GM12891 (cell line): Measurements from ENCODE around the gene GRID2IP.
A peak's percentile ranks its signal among the peaks of the same experiment; 100 is the strongest.
"Not testable (repeated sequence)": the region's sequence is repeated elsewhere in the genome, so short reads cannot be mapped to it uniquely, and the experiment has no call there.

ENCODE experiments used
- DNase-seq: peaks from one replicate; pipeline ENCODE4 v3.0.0; 2011; ENCODE audit warnings: low spot score; ENCODE audit not compliant: insufficient read length
- FAIRE-seq: peaks from 2 replicates; lab custom pipeline; 2011; peaks lifted over from hg19 to GRCh38; lab: Jason Lieb, UNC
- PAX5 ChIP-seq: IDR thresholded peaks from 2 replicates; pipeline ENCODE4 v1.6.1; 2011; ENCODE audit warnings: low read length, moderate library complexity, mild to moderate bottlenecking; ENCODE audit not compliant: insufficient read depth, severe bottlenecking
- POLR2A ChIP-seq: IDR thresholded peaks from 2 replicates; pipeline ENCODE4 v1.6.1; 2011; ENCODE audit warnings: low read depth, low read length, control low read depth
- POLR2AphosphoS5 ChIP-seq: IDR thresholded peaks from 2 replicates; pipeline ENCODE4 v1.6.1; 2011; ENCODE audit warnings: low read depth, low read length, control low read depth
- POU2F2 ChIP-seq: IDR thresholded peaks from 2 replicates; pipeline ENCODE4 v1.6.1; 2011; ENCODE audit warnings: low read depth, mild to moderate bottlenecking, control low read depth, low read length, moderate library complexity
- SPI1 ChIP-seq: IDR thresholded peaks from 2 replicates; pipeline ENCODE4 v1.6.1; 2011; ENCODE audit warnings: low read depth, low read length, control low read depth
- TAF1 ChIP-seq: IDR thresholded peaks from 2 replicates; pipeline ENCODE4 v1.6.1; 2011; ENCODE audit warnings: low read depth, low read length, control low read depth

GRID2IP gene

DNA sequence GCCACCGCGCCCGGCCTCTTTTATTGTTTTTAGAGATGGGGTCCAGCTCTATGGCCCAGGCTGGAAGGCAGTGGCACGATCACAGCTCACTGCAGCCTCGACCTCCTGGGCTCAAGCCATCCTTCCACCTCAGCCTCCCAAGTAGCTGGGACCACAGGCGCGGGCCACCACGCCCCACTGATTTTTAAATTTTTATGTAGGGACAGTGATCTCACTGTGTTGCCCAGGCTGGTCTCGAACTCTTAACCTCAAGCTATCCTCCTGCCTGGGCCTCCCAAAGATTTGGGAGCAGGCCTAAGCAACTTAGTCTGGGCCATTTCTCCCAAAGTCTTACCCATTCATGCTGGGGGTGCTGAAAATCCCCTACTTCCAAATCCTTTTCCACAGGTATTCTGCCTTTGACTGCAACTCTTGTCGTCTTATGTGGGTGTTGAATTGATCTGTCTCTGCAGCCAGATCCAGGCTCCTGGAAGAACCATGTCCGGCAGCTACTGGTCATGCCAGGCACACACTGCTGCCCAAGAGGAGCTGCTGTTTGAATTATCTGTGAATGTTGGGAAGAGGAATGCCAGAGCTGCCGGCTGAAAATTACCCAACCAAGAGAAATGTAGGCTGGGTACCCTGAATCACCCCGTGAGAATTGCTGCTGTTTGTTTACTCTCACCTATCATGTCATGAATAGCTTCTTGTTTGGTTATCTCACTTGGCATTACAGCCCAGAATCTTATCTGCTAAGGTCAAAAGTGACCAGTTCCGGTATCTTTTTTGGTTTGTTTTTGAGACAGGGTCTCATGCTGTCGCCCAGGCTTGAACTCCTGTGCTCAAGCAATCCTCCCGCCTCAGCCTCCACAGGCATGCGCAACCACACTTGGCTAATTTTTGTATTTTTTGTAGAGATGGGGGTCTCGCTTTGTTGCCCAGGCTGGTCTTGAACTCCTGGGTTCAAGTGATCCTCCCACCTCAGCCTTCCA lies 27.1 kb upstream of the GRID2IP start:
- TF ChIP-seq POU2F2 = no peak
- no peak for TF ChIP-seq SPI1
- no peak for TF ChIP-seq PAX5
- no peak for TF ChIP-seq POLR2AphosphoS5
- FAIRE-seq (no peak), DNase-seq (no peak)

- TF ChIP-seq POLR2AphosphoS5 (peak; percentile 85), PAX5 (no peak), POLR2A (peak; percentile 94), SPI1 (peak; percentile 25; the same call in 1 of the 2 replicates), TAF1 (peak; percentile 70), POU2F2 (peak; percentile 62)
- FAIRE-seq = peak; percentile 96
- peak; percentile 98 for DNase-seq
Observed at GRCh38 chr7:6577369-6578113, 26.3 kb upstream of the GRID2IP start, which contains the start of gene ZDHHC4. Gene ZDHHC4 (plus strand): TSS chr7:6577454. CDS start chr7:6580562, 3,108 bp downstream.

DNA sequence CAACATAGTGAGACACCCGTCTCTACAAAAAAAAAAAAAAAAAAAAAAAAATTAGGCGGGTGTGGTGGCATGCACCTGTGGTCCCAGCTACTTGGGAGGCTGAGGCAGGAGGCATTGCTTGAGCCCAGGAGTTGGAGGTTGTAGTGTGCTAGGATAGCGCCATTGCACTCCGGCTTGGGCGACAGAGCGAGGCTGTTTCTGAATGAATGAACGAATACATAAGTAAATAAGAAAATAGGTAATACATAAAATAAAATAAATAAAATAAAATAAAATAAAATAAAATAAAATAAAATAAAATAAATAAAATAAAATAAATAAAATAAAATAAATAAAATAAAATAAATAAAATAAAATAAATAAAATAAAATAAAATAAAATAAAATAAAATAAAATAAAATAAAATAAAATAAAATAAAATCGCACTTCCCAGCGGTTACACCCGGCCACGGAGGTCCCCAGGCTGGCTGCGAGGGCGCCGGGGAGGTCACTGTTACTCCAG lies 25.7 kb upstream of the GRID2IP start:
- not testable (repeated sequence) for FAIRE-seq, DNase-seq

GRCh38 chr7:6576024-6576866 lies 25.0 kb upstream of the GRID2IP start:
- DNase-seq (no peak), FAIRE-seq (no peak)
- no peak for TF ChIP-seq TAF1
- no peak for TF ChIP-seq POU2F2
- no peak for TF ChIP-seq POLR2AphosphoS5
- TF ChIP-seq SPI1 = no peak

GRCh38 chr7:6575281-6576023 lies 24.2 kb upstream of the GRID2IP start:
- DNase-seq (no peak), FAIRE-seq (no peak)
- no peak for TF ChIP-seq TAF1
- TF ChIP-seq POLR2A = no peak
- TF ChIP-seq SPI1 = no peak
- TF ChIP-seq PAX5 = no peak
- no peak for TF ChIP-seq POLR2AphosphoS5
- TF ChIP-seq POU2F2 = no peak

DNA sequence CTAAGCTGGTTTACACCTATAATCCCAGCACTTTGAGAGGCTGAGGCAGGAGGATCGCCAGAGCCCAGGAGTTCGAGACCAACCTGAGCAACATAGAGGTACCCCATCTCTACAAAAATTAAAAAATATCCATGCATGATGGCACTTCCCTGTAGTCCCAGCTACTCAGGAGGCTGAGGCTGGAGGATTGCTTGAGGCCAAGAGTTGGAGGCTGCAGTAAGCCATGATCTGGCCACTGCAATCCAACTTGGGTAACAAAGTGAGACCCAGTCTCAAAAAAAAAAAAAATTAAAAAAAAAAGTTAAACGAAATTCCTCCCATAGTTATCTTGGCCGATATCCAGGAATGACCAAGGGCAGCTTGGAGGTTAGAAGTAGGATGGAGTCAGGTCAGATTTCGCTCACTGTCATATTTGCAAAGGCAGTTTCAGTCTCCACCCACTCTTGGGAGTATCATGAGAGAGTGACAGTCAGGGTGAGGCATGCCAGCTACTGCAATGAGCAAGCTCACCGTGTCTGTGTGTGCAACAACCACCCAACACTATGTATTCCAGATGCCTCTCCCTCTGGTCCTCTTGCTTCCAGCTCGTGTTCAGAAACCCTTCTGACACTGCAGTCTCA lies 20.0 kb upstream of the GRID2IP start:
- TF ChIP-seq POLR2AphosphoS5 (no peak), PAX5 (no peak), TAF1 (no peak), POLR2A (no peak), POU2F2 (no peak), SPI1 (no peak)
- DNase-seq = no peak
- FAIRE-seq = peak; percentile 76

- DNase-seq = no peak
- TF ChIP-seq POU2F2 (no peak), TAF1 (no peak), POLR2AphosphoS5 (no peak), PAX5 (no peak), POLR2A (no peak), SPI1 (no peak)
- no peak for FAIRE-seq
Observed at GRCh38 chr7:6567886-6568285, 16.6 kb upstream of the GRID2IP start.

DNA sequence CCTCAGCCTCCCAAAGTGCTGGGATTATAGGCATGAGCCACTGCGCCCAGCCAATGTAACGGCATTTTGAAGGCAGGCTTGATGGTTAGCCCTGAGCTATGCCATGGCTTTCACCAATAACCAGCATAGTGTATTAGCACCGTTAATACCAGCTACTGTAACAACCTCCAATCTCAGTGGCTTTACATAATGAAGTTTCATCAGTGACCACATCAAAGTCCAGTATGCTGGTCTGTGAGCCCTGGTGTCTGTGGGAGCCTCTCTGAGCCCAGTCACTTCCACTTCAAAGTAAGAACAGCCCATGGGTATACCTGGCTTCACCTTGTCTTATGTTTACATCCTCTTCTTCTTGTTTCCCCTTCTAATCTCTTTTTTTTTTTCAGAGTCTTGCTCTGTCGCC lies 14.4 kb upstream of the GRID2IP start:
- DNase-seq (no peak), FAIRE-seq (no peak)
- TF ChIP-seq POU2F2 (no peak), TAF1 (no peak), POLR2A (no peak), SPI1 (no peak), PAX5 (no peak), POLR2AphosphoS5 (no peak)

- TF ChIP-seq POLR2A (no peak), POLR2AphosphoS5 (no peak)
- DNase-seq (no peak), FAIRE-seq (no peak)
Observed at GRCh38 chr7:6563936-6564770, 12.9 kb upstream of the GRID2IP start.
